Heart right ventricle (tissue), 16 donors: ENCODE measurements around the gene CD7. TPM values are rescaled to one million over a fixed set of nuclear protein-coding genes. Genes with fewer than 3 reads are reported as not detected.
A peak's percentile ranks its signal among the peaks of the same experiment; 100 is the strongest.

Experiments used
- ATAC-seq, 8 donors: fragments of 200-7000 bp; cut with Tn5 transposase; one replicate each; pipeline ENCODE4 v1.9.1; 2020; ENCODE audit warnings: mild to moderate bottlenecking in 8 of 8, moderate library complexity in 8 of 8, moderate number of reproducible peaks in 1 of 8
- DNase-seq, 2 donors: peaks; one replicate each; pipeline ENCODE4 v3.0.0-alpha.2; 2020
- H3K27ac ChIP-seq, 10 donors: fragments of 200-600 bp; sonication (generic) in 2 of 10; one replicate each; pipeline versions ENCODE4 v1.5.0 to v1.8.0; 2020 to 2022; ENCODE audit warnings: mild to moderate bottlenecking in 3 of 10
- H3K27me3 ChIP-seq, 7 donors: fragments of 200-600 bp; one replicate each; pipeline ENCODE4 v1.8.0; 2021 to 2022; ENCODE audit warnings: mild to moderate bottlenecking in 2 of 7
- H3K36me3 ChIP-seq, 9 donors: fragments of 200-600 bp; sonication (generic) in 1 of 9; one replicate each; pipeline versions ENCODE4 v1.5.0 to v1.8.0; 2020 to 2022; ENCODE audit warnings: mild to moderate bottlenecking in 2 of 9
- H3K4me1 ChIP-seq, 9 donors: fragments of 200-600 bp; sonication (generic) in 1 of 9; one replicate each; pipeline versions ENCODE4 v1.5.0 to v1.8.0; 2020 to 2022; ENCODE audit warnings: mild to moderate bottlenecking in 4 of 9
- H3K4me3 ChIP-seq, 10 donors: fragments of 200-600 bp; sonication (generic) in 2 of 10; one replicate each; pipeline versions ENCODE4 v1.5.0 to v1.8.0; 2020 to 2022; ENCODE audit warnings: mild to moderate bottlenecking in 7 of 10, moderate library complexity in 2 of 10
- H3K9me3 ChIP-seq, 11 donors: fragments of 200-600 bp in 10 of 11; sonication (generic) in 2 of 11; one replicate each; pipeline versions ENCODE4 v1.5.0 to v1.8.0; 2013 to 2022; ENCODE audit warnings: mild to moderate bottlenecking in 2 of 11, control low read depth in 1 of 11, moderate library complexity in 1 of 11
- WGBS, 2 donors: extraction: QIAGEN DNeasy Blood & Tissue Kit; methylation state at CpG; one replicate each; pipeline ENCODE4 v1.1.7; 2013; ENCODE audit warnings: inconsistent platforms in 1 of 2; 5-methylcytosine and 5-hydroxymethylcytosine counted together
- intact Hi-C, 10 donors: fragments of 100-400 bp; cut with DNase I; formaldehyde crosslinking; loops; one replicate each; pipeline versions ENCODE4 v1.11.1 to v1.14.2; 2022
- polyA plus RNA-seq, 2 donors: library from polyadenylated mRNA; stranded (reverse); fragments of 200-250 nt; gene quantifications; one replicate each; pipeline ENCODE4 v1.2.3, GENCODE V29; 2013
- total RNA-seq, 10 donors: library from RNA; stranded (reverse); fragmentation: NEBNext Ultra II Directional in 3 of 10; extraction: Animal tissue kit (Norgen Biotek cat#: 25700) in 3 of 10; gene quantifications; one replicate each; pipeline versions ENCODE4 v1.2.1 to v1.2.4, GENCODE V29; 2021 to 2023
- TF ChIP-seq, protein P1 (sequence below), 9 donors: fragments of 200-600 bp; sonication (generic) in 2 of 9; IDR thresholded peaks; one replicate each; pipeline versions ENCODE4 v1.5.0 to v1.8.0; 2021 to 2022; ENCODE audit warnings: antibody characterized with exemption in 9 of 9, mild to moderate bottlenecking in 5 of 9, moderate library complexity in 1 of 9
- donor health status: Arrhythmogenic right ventricular cardiomyopathy.
- donor health status: ischemic (EF 13 %, LVEDD 7.1; RV severe dilation, severe dysfunction).
- donor health status: healthy with polysubstance abuse.
- donor health status: DM: no; HTN: yes; CAD: no.
- donor health status: DM: no; HTN: no; CAD: no.
- donor health status: ischemic (EF 25% LVEDD 6.9; RV normal size, moderate dysfunction).
- donor health status: ischemic (EF 25% LVEDD 5.7; RV mildly dilated, moderate dysfunction).
- donor health status: healthy.
- donor health status: DM: yes; HTN: yes; CAD: no.
- donor health status: Ischemic cardiomyopathy.
- donor health status: ischemic (EF 35%, LVEDD 5.7; RV mildly dilated, moderate dysfunction).
- donor health status: nonischemic (EF 11% LVEDD 7.7; RV severe dilation, severe dysfunction).
- donor health status: DM: yes; HTN: yes; CAD: no.
- donor health status: PGD.
- donor health status: ischemic (EF 29% LVEDD 5.4; RV normal size, mild dysfunction).
- donor health status: nonischemic (EF 23%, LVEDD 6.1; RV moderate dilation, normal function).

The CD7 gene
- total and polyA plus RNA-seq, 12 donors = 0.15 to 6.0 (median 0.39) TPM; not detected in 1

DNA sequence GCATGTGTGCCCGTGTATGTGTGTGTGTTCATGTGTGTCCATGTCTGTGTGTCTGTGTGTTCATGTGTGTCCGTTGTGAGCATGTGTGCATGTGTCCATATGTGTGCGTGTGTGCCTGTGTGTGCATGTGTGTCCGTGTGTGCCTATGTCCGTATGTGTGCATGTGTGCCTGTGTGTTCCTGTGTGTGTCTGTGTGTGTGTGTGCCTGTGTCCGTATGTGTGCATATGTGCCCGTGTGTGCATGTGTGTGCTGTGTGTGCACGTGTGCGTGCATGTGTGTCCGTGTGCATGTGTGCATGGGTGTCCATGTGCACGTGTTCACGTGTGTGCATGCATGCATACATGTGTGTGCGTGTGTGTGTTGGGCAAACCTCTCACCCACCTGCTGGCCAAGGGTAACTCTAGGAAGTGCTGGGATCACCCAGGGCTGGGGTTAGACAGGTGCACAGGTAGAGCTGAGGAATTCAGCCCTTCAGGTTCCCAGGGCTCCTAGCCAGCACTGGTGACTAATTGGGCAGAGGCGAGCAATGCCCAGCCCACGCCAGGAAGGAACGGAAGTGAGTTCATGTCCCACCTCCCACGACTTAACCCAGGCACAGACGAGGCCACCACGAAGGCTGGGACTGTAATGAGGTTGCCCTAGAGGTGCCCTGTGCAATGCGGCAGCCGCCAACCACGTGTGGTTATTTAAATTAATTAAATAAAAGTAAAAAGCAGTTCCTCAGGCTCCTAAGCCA lies 35.7 kb downstream of the CD7 start:
- Histone ChIP-seq H3K36me3 (peaks cover 0 to 4% (median 0%) of the 10 kb centered on the region in 9 donors), H3K4me3 (no peak overlapping the region), H3K4me1 (peaks cover 0 to 36% (median 0%) of the 10 kb centered on the region in 9 donors), H3K27ac (no peak overlapping the region), H3K9me3 (no peaks in the 10 kb centered on the region), H3K27me3 (no peaks in the 10 kb centered on the region)
- ATAC-seq = peak in 1 of 8 donors; percentile 11
- intact Hi-C loops = no loop called here
- WGBS, 2 donors = 81 to 90% methylated on average over 22 of the region's 22 CpGs
- no peak for DNase-seq
- TF ChIP-seq, protein P1, sequence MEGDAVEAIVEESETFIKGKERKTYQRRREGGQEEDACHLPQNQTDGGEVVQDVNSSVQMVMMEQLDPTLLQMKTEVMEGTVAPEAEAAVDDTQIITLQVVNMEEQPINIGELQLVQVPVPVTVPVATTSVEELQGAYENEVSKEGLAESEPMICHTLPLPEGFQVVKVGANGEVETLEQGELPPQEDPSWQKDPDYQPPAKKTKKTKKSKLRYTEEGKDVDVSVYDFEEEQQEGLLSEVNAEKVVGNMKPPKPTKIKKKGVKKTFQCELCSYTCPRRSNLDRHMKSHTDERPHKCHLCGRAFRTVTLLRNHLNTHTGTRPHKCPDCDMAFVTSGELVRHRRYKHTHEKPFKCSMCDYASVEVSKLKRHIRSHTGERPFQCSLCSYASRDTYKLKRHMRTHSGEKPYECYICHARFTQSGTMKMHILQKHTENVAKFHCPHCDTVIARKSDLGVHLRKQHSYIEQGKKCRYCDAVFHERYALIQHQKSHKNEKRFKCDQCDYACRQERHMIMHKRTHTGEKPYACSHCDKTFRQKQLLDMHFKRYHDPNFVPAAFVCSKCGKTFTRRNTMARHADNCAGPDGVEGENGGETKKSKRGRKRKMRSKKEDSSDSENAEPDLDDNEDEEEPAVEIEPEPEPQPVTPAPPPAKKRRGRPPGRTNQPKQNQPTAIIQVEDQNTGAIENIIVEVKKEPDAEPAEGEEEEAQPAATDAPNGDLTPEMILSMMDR (IDR thresholded peaks at IDR 0.05) = no peak

DNA sequence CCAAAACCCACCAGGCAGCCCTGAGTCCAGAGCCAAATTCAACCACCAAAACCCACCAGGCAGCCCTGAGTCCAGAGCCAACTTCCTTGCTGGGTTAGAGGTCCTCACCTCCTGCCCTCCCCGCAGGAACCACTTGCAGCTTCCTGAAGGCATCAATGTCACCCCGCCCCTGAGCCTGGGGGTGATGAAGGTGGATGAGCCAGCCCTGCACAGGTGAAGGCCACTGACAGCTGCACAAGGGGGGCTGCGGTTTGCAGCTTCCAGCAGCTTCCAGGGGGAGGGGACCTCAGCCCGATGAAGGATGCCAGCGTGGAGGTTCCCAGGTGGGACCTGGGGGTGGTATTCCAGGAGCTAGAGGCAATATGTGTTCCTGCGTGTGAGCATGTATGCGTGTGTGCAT lies 36.3 kb downstream of the CD7 start:
- ATAC-seq (no peak), DNase-seq (no peak)
- H3K27me3 ChIP-seq = no peaks in the 10 kb centered on the region
- intact Hi-C loops = no loop called here
- no peaks in the 10 kb centered on the region for H3K9me3 ChIP-seq
- H3K36me3 ChIP-seq = peaks cover 0 to 4% (median 0%) of the 10 kb centered on the region in 9 donors
- TF ChIP-seq, protein P1 (IDR thresholded peaks at IDR 0.05) = no peak
- WGBS, 2 donors = 80 to 82% methylated on average over 7 of the region's 7 CpGs
- peaks cover 0 to 36% (median 0%) of the 10 kb centered on the region in 9 donors for H3K4me1 ChIP-seq
- no peak overlapping the region for H3K27ac ChIP-seq
- H3K4me3 ChIP-seq = no peak overlapping the region

DNA sequence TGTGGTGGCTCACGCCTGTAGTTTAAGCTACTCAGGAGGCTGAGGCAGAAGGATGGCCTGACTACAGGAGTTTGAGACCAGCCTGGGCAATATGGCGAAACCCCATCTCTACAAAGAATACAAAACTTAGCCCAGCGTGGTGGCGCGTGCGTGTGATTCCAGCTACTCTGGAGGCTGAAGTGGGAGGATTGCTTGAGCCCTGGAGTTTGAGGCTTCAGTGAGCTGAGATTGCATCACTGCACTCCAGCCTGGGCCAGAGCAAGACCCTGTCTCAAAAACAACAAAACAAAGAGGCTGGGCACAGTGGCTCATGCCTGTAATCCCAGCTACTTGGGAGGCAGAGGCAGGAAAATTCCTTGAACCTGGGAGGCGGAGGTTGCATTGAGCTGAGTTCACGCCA lies 36.9 kb downstream of the CD7 start:
- intact Hi-C loops = no loop called here
- Histone ChIP-seq H3K27ac (no peak overlapping the region), H3K36me3 (peaks cover 0 to 4% (median 0%) of the 10 kb centered on the region in 9 donors), H3K4me3 (no peak overlapping the region), H3K27me3 (no peaks in the 10 kb centered on the region), H3K4me1 (peaks cover 0 to 36% (median 0%) of the 10 kb centered on the region in 9 donors), H3K9me3 (no peaks in the 10 kb centered on the region)
- no peak for DNase-seq
- 94 to 96% methylated on average over 8 of the region's 8 CpGs for WGBS, 2 donors
- no peak for ATAC-seq
- TF ChIP-seq, protein P1 (IDR thresholded peaks at IDR 0.05) = no peak

DNA sequence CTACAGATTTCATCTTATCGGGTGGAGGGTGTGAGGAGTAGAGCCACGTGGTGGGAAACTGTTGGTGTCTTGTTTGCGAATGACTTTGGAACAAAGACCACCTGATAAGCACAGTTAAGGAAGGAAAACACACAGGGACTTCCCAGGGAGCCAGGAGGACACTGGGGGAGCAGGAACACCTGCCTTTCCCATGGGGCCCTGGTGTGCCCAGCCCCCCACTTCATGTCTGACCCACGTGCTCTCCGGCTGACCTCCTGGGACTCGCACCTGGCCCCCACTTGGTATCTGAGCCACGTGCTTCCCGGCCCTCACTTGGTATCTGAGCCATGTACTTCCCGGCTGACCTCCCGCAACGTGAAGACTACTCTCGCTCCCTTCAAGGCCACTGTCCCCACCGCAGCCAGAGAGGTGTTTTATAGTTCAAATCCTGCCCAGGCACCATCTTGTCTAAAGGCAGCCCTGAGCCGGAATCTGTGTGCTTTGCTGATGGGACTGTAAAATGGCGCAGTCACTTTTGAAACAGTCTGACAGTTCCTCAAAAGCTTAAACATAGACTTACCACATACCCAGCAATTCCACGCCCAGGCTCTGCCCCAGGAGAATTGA lies 38.5 kb downstream of the CD7 start:
- Histone ChIP-seq H3K9me3 (no peaks in the 10 kb centered on the region), H3K27ac (peak overlapping the region in 1 of 10 donors; percentile 85), H3K4me1 (peaks cover 0 to 40% (median 6%) of the 10 kb centered on the region in 9 donors), H3K4me3 (no peak overlapping the region), H3K27me3 (no peaks in the 10 kb centered on the region), H3K36me3 (peaks cover 0 to 4% (median 0%) of the 10 kb centered on the region in 9 donors)
- DNase-seq (no peak), ATAC-seq (peak in 1 of 8 donors; percentile 41)
- intact Hi-C loops = no loop called here
- WGBS, 2 donors = 63 to 69% methylated on average over 16 of the region's 16 CpGs
- TF ChIP-seq, protein P1 (IDR thresholded peaks at IDR 0.05) = no peak
